GM19023 (cell line): ENCODE results near the gene RPL28.
"Not testable (repeated sequence)": the region's sequence is repeated elsewhere in the genome, so short reads cannot be mapped to it uniquely, and the experiment has no call there.

Experiments used
- ATAC-seq: cut with Tn5 transposase; IDR thresholded peaks from one replicate; pipeline ENCODE4 v1.9.1; 2021; ENCODE audit warnings: mild to moderate bottlenecking, moderate library complexity; ENCODE audit not compliant: unreplicated experiment

RPL28 gene

GRCh38 chr19:55391191-55391670 lies 5.5 kb downstream of the RPL28 start:
- ATAC-seq = no peak

GRCh38 chr19:55391702-55392615 lies 6.2 kb downstream of the RPL28 start:
- no peak for ATAC-seq

GRCh38 chr19:55392820-55393761 lies 7.4 kb downstream of the RPL28 start:
- ATAC-seq = no peak

- ATAC-seq = no peak
Observed at GRCh38 chr19:55398200-55398925, 12.6 kb downstream of the RPL28 start.

- ATAC-seq = no peak
Observed at GRCh38 chr19:55400281-55401087, 14.8 kb downstream of the RPL28 start.

- ATAC-seq = not testable (repeated sequence)
Observed at GRCh38 chr19:55401390-55401789, 15.7 kb downstream of the RPL28 start.

- ATAC-seq = no peak
Observed at GRCh38 chr19:55402509-55402908, 16.8 kb downstream of the RPL28 start.

GRCh38 chr19:55405638-55406037 lies 19.9 kb downstream of the RPL28 start:
- no peak for ATAC-seq

GRCh38 chr19:55406091-55406825 lies 20.5 kb downstream of the RPL28 start:
- ATAC-seq = no peak

- ATAC-seq = no peak
Observed at GRCh38 chr19:55406826-55407549, 21.3 kb downstream of the RPL28 start.

- ATAC-seq = peak; percentile 18
Observed at GRCh38 chr19:55407550-55407799, 21.7 kb downstream of the RPL28 start, which contains the start of gene UBE2S. Gene UBE2S, minus strand, starts transcription at chr19:55407788. Its CDS starts 199 bp downstream, at chr19:55407589.

GRCh38 chr19:55407800-55408532 lies 22.2 kb downstream of the RPL28 start:
- peak; percentile 85 for ATAC-seq

- ATAC-seq = no peak
Observed at GRCh38 chr19:55408533-55408872, 22.8 kb downstream of the RPL28 start.

GRCh38 chr19:55409179-55409578 lies 23.4 kb downstream of the RPL28 start:
- ATAC-seq = not testable (repeated sequence)

GRCh38 chr19:55410168-55410567 lies 24.4 kb downstream of the RPL28 start:
- no peak for ATAC-seq

GRCh38 chr19:55418185-55418584 lies 32.5 kb downstream of the RPL28 start:
- no peak for ATAC-seq

- no peak for ATAC-seq
Observed at GRCh38 chr19:55419103-55419502, 33.4 kb downstream of the RPL28 start.

- ATAC-seq = no peak
Observed at GRCh38 chr19:55419624-55420236, 34.0 kb downstream of the RPL28 start.
